Hematopoietic multipotent progenitor cell treated with erythropoietin and hydrocortisone succinate and interleukin-3 and kit ligand, for 4 days (in vitro differentiated cells): ENCODE data around the gene DNPH1.
A peak's percentile ranks its signal among the peaks of the same experiment; 100 is the strongest.

Source experiments
- DNase-seq: peaks from one replicate; pipeline ENCODE4 v3.0.0-alpha.2; 2015

DNPH1 gene

DNA sequence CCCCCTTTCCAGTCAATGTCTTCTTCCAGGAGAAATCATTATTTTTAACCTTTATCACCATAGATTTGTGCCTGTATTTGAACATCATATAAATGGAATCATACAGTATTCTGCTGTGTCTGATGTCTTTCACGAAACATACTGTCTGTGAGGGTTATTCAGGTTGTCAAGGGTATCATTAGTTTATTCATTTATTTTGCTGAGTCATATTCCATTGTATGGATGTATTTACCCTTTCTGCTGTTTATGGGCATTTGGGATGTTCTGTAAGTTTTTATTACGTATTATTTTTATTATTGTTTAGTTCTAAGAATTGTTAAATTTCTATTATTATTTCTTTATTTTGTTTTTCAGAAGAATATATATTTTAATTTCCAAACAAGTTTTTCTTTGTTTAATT lies 22.0 kb downstream of the DNPH1 start:
- DNase-seq: no peak

DNA sequence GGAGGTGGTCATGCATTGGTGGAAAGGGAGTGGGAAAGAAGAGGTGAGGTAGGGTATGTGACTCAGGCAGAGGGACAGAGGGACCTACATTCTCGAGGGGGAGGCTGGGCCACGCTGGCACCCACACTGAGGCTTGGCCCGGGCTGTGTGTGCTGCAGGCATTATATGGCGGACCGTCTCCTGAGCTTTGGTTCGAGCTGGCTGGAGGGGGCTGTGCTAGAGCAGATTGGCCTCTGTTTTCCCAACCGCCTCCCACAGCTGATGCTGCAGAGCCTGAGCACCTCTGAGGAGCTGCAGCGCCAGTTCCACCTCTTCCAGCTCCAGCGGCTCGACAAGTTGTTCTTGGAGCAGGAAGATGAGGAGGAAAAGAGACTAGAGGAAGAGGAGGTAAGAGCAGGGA lies 23.4 kb downstream of the DNPH1 start:
- DNase-seq: no peak

- DNase-seq: no peak
These were observed 24.8 kb downstream of the DNPH1 start for GRCh38 chr6:43204271-43205105.

GRCh38 chr6:43203718-43204095 lies 25.6 kb downstream of the DNPH1 start:
- DNase-seq: no peak

- no peak for DNase-seq
These were observed 26.1 kb downstream of the DNPH1 start for GRCh38 chr6:43203029-43203717.

GRCh38 chr6:43202451-43202850 lies 26.8 kb downstream of the DNPH1 start:
- DNase-seq: no peak

GRCh38 chr6:43200541-43200940 lies 28.7 kb downstream of the DNPH1 start:
- DNase-seq: no peak

- DNase-seq: no peak
These were observed 29.4 kb downstream of the DNPH1 start for GRCh38 chr6:43199912-43200311.

GRCh38 chr6:43196337-43196736 lies 32.9 kb downstream of the DNPH1 start:
- no peak for DNase-seq

DNA sequence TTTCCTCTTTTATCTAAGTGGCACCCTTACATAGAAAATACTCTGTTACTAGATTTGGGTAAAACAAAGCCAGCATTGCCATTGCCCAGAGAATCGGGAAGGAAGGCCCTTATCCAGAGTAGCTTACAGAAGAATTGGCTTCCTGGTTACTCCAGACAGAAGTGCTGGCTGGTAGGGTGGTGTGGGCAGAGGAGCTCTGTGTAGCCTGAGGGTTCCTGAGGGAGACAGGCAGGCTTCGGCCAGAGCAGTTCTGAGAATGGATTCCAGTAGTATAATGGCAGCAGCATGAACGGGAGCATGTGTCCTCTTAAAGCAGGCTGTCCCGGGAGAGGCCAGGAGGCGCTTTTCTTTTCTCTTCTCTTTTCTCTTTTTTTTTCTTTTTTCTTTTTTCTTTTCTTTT lies 35.4 kb downstream of the DNPH1 start:
- no peak for DNase-seq

DNA sequence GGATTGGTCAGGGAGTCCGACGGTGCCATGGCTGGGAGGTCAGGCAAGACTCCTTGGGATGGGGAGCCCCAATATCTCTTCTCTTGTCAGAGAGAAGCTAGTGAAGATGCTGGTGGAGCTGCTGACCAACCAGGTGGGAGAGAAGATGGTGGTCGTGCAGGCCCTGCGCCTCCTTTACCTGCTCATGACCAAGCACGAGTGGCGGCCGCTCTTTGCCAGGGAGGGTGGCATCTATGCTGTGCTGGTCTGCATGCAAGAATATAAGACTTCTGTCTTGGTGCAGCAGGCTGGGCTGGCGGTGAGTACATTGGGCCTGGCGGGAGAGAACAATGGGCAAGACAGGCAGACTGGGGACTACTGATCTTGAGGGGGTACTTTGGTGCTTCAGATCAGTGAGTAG lies 36.4 kb downstream of the DNPH1 start:
- no peak for DNase-seq

DNA sequence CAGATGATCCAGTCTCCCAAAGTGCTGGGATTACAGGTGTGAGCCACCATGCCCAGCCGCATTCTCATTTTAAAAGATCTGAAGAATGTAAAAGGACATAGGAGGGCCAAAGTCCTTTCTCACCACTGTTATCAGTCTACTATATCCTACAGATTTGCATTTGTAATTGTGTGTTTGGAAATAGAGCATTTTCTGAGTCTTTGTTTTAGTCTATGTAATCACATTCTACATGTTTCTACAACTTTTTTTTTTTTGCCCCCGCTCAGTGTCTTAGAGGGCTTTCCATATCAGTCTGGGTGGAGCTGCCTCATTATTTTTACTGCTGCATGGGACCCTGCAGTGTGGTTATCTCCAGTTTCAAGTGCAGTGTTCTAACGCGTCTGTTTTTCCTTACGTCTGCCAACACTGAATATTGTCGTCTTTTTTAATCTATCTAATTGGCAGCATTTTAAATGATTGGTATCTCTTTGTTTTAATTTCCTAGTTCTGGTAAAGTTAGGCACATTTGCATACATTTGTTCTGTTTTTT lies 39.4 kb downstream of the DNPH1 start:
- peak; percentile 52 for DNase-seq

GRCh38 chr6:43188426-43188825 lies 40.9 kb downstream of the DNPH1 start:
- DNase-seq: no peak

DNA sequence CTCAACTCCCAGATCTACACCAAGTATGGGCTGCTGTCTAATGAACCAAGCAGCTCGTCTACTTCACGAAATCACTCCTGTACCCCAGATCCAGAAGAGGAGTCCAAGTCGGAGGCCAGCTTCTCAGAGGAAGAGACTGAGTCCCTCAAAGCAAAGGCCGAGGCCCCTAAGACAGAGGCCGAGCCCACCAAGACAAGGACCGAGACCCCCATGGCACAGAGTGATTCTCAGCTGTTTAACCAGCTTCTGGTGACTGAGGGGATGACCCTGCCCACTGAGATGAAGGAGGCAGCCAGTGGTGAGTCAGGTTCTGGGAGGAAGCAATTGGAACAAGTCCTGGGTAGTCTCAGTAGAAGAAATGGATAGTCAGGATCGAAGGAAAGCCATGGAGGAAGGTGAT lies 41.5 kb downstream of the DNPH1 start:
- no peak for DNase-seq

DNA sequence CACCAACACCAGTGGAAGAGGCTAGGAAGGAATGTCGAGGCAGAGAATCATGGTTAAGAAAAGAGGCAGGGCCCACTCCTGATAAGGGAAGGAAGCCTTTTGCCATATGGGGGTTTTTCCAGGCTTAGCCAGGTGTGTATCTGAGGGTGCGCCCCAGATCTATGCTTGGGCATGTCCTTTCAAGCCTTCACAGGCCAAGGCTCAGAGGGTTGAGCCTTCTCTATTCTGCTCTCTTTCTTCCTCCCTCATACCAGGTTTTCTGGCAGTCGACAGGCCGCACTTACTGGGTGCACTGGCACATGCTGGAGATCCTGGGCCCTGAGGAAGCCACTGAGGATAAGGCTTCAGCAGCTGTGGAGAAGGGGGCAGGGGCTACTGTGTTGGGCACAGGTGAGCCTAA lies 42.6 kb downstream of the DNPH1 start:
- no peak for DNase-seq

GRCh38 chr6:43186019-43186418 lies 43.3 kb downstream of the DNPH1 start:
- DNase-seq: no peak

DNA sequence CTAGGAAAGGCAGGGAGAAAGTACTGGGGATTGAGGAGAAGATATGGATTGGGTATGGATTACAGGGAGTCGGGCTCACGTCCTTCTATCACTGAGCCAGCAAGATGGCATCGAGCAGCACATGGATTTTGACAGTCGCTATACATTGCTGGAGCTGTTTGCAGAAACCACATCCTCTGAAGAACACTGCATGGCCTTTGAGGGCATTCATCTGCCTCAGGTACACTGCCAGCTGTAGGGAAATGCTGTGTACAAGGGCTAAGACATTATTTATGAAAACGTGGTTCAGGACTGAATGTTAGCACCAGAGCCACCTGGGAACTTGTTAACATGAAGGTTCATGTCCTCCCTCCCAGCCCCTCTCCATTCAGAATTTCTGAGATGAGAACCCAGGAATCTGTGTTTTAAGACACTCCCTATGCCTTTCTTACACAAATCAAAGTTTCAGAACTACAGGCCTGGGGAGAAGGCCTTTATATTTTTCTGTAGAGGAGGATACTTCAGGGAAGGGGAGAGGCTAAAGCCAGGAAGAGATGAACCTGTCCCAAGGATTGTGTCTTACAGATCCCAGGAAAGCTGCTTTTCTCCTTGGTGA lies 43.8 kb downstream of the DNPH1 start:
- no peak for DNase-seq

DNA sequence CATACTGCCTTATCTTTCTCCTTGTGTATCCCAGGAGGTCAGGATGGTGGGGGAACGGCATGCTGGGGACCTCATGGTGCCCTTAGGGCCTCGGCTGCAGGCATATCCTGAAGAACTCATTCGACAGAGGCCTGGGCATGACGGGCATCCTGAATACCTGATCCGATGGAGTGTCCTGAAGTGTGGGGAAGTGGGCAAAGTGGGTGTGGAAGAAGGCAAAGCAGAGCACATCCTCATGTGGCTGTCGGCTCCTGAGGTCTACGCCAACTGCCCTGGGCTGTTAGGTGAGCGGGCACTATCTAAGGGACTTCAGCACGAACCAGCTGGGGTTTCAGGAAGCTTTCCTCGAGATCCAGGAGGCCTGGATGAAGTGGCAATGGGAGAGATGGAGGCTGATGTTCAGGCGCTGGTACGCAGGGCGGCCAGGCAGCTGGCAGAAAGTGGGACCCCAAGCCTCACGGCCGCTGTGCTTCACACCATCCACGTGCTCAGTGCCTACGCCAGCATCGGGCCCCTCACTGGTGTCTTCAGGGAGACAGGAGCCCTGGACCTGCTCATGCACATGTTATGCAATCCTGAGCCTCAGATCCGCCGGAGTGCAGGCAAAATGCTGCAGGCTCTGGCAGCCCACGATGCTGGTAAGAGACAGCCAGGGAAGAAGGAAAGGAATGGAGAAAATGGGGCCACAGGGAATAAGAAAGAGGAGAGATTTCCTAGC lies 44.9 kb downstream of the DNPH1 start:
- no peak for DNase-seq

- DNase-seq: no peak
These were observed 45.8 kb downstream of the DNPH1 start for GRCh38 chr6:43183441-43183840.

DNA sequence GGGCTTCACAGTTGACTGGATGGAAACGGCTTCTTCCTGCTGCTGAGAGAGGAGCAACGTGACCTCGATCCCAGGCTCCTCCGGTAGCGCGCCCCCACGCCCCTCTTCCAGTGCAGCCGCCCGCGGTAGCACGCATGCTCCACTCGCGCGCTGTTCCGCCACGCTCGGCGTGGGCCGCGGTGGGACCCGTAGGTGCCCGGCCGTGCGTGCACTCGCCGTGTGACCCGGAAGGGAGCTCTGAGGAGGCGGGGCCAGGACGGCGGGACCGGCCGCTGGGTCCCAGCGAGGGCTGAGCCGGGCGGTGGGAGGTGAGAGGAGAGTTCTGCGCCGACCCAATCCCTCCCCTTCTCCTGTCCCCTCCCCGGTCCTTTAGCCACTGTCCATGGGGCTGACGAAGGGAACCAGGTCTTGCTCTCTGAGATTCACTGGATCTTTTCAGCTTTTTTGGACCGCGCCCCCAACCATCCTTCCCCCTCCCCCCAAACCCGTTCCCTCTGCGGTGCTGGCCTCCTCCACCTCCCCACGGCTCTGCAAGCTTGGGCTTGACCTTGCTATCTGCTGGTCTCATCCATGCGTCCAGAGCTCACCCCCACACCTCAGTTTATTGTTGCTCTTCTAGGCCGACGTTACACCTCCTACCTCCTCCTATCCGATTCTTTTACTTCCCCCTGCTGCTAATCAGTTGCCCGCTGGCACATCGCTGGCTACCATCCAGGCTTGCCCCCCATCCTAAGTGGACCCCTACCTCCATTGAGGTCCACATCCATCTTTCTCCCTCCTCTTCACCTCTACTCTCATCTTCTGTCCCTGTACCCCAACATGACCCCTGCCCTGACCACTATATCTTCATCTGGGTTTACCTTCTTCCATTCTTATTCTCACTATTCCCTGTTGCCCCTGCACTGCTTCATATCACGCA lies 47.1 kb downstream of the DNPH1 start, which contains the start of gene CUL9:
Gene CUL9, plus strand, starts transcription at position 255 of the 919 bp plus-strand sequence. CDS start 2,115 bp downstream, outside the sequence.
- peak; percentile 93 for DNase-seq

GRCh38 chr6:43181621-43181941 lies 47.7 kb downstream of the DNPH1 start:
- no peak for DNase-seq

DNA sequence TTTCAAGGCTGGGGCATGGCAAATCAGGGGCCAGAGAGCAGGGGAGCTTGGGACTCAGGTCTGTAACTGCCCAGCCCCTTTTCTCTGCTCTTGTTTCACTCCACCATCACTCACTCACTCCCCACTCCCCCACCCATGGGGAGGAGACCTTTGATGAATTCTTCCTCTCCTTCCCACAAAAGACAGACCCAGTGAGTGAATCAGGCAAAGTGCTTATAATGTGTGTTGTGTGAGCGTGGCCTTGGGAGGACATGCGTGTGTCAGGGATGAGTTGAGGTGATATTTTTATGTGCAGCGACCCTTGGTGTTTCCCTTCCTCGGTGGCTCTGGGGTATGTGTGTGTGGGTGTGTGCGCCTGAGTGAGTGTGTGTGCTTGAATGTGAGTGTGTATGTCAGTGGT lies 48.3 kb downstream of the DNPH1 start:
- no peak for DNase-seq
